Skeletal muscle tissue (tissue), 4 donors: ENCODE data around the gene DYNC2LI1. TPM values are rescaled to one million over a fixed set of nuclear protein-coding genes. Genes with fewer than 3 reads are reported as not detected.

ENCODE experiments used
- H3K27ac ChIP-seq: one replicate; pipeline ENCODE4 v1.7.0; 2013; ENCODE audit warnings: mild to moderate bottlenecking, low read depth, low read length, inconsistent platforms
- H3K27me3 ChIP-seq, 3 donors: one replicate each; pipeline ENCODE4 v1.7.0; 2013; ENCODE audit warnings: low read length in 3 of 3; ENCODE audit not compliant: control insufficient read depth in 3 of 3, insufficient read depth in 3 of 3
- H3K36me3 ChIP-seq, 3 donors: one replicate each; pipeline ENCODE4 v1.7.0; 2013; ENCODE audit warnings: low read length in 3 of 3; ENCODE audit not compliant: control insufficient read depth in 3 of 3, insufficient read depth in 3 of 3
- H3K4me1 ChIP-seq, 3 donors: one replicate each; pipeline ENCODE4 v1.7.0; 2013; ENCODE audit warnings: low read length in 3 of 3, mild to moderate bottlenecking in 3 of 3; ENCODE audit not compliant: control insufficient read depth in 3 of 3, insufficient read depth in 3 of 3
- H3K4me3 ChIP-seq, 3 donors: one replicate each; pipeline ENCODE4 v1.7.0; 2013; ENCODE audit warnings: low read length in 3 of 3
- H3K9ac ChIP-seq, 3 donors: one replicate each; pipeline ENCODE4 v1.7.0; 2013; ENCODE audit warnings: low read length in 3 of 3, mild to moderate bottlenecking in 3 of 3, moderate library complexity in 2 of 3, low read depth in 1 of 3
- H3K9me3 ChIP-seq, 3 donors: one replicate each; pipeline ENCODE4 v1.7.0; 2013; ENCODE audit warnings: low read length in 3 of 3; ENCODE audit not compliant: control insufficient read depth in 3 of 3
- total RNA-seq: library from RNA; depleted of rRNA; stranded (reverse); fragments of >200 nt; gene quantifications from one replicate; pipeline ENCODE4 v1.2.3, GENCODE V29; 2014
- donor health status: Osteomylitis.

The DYNC2LI1 gene
- total RNA-seq, 1 donor from 2014 or later: 26.6 TPM

GRCh38 chr2:43839776-43840564 is 66.1 kb downstream of the DYNC2LI1 start:
- Histone ChIP-seq H3K36me3 (no peaks in the 10 kb centered on the region), H3K9ac (no peak overlapping the region), H3K27me3 (peaks cover 0 to 10% (median 3%) of the 10 kb centered on the region in 3 donors), H3K27ac (no peak overlapping the region), H3K9me3 (no peaks in the 10 kb centered on the region), H3K4me1 (no peaks in the 10 kb centered on the region), H3K4me3 (no peak overlapping the region)

GRCh38 chr2:43840965-43841364 is 67.1 kb downstream of the DYNC2LI1 start:
- no peak overlapping the region for H3K27ac ChIP-seq
- H3K4me1 ChIP-seq: no peaks in the 10 kb centered on the region
- peaks cover 0 to 10% (median 3%) of the 10 kb centered on the region in 3 donors for H3K27me3 ChIP-seq
- no peak overlapping the region for H3K9ac ChIP-seq
- no peaks in the 10 kb centered on the region for H3K36me3 ChIP-seq
- H3K9me3 ChIP-seq: no peaks in the 10 kb centered on the region
- H3K4me3 ChIP-seq: no peak overlapping the region

- Histone ChIP-seq H3K9me3 (no peaks in the 10 kb centered on the region), H3K27me3 (peaks cover 0 to 7% (median 3%) of the 10 kb centered on the region in 3 donors), H3K4me1 (no peaks in the 10 kb centered on the region)
These were observed 68.4 kb downstream of the DYNC2LI1 start for GRCh38 chr2:43841949-43842865.

GRCh38 chr2:43842866-43843226 is 69.0 kb downstream of the DYNC2LI1 start:
- Histone ChIP-seq H3K9ac (no peak overlapping the region), H3K4me1 (no peaks in the 10 kb centered on the region), H3K36me3 (no peaks in the 10 kb centered on the region), H3K4me3 (no peak overlapping the region), H3K9me3 (no peaks in the 10 kb centered on the region), H3K27ac (no peak overlapping the region), H3K27me3 (peaks cover 0 to 7% (median 3%) of the 10 kb centered on the region in 3 donors)

More at GRCh38 chr2:43841949-43842865, 68.4 kb downstream of the DYNC2LI1 start:
- H3K4me3 ChIP-seq: no peak overlapping the region
- no peaks in the 10 kb centered on the region for H3K36me3 ChIP-seq
- no peak overlapping the region for H3K9ac ChIP-seq
- H3K27ac ChIP-seq: no peak overlapping the region

- H3K27ac ChIP-seq: no peak overlapping the region
- H3K27me3 ChIP-seq: peaks cover 0 to 3% (median 0%) of the 10 kb centered on the region in 3 donors
- no peaks in the 10 kb centered on the region for H3K36me3 ChIP-seq
- no peaks in the 10 kb centered on the region for H3K4me1 ChIP-seq
- H3K4me3 ChIP-seq: no peak overlapping the region
- no peak overlapping the region for H3K9ac ChIP-seq
- no peaks in the 10 kb centered on the region for H3K9me3 ChIP-seq
These were observed 71.3 kb downstream of the DYNC2LI1 start for GRCh38 chr2:43845181-43845580.

- Histone ChIP-seq H3K9me3 (no peaks in the 10 kb centered on the region), H3K4me1 (no peaks in the 10 kb centered on the region), H3K4me3 (no peak overlapping the region), H3K36me3 (no peaks in the 10 kb centered on the region), H3K27me3 (peaks cover 0 to 3% (median 0%) of the 10 kb centered on the region in 3 donors), H3K27ac (no peak overlapping the region), H3K9ac (no peak overlapping the region)
These were observed 72.4 kb downstream of the DYNC2LI1 start for GRCh38 chr2:43846140-43846793.

- no peak overlapping the region for H3K27ac ChIP-seq
- H3K9me3 ChIP-seq: no peaks in the 10 kb centered on the region
- no peak overlapping the region for H3K9ac ChIP-seq
- H3K4me3 ChIP-seq: no peak overlapping the region
- no peaks in the 10 kb centered on the region for H3K36me3 ChIP-seq
- peaks cover 0 to 11% (median 8%) of the 10 kb centered on the region in 3 donors for H3K27me3 ChIP-seq
- no peaks in the 10 kb centered on the region for H3K4me1 ChIP-seq
These were observed 74.4 kb downstream of the DYNC2LI1 start for GRCh38 chr2:43848214-43848613.

DNA sequence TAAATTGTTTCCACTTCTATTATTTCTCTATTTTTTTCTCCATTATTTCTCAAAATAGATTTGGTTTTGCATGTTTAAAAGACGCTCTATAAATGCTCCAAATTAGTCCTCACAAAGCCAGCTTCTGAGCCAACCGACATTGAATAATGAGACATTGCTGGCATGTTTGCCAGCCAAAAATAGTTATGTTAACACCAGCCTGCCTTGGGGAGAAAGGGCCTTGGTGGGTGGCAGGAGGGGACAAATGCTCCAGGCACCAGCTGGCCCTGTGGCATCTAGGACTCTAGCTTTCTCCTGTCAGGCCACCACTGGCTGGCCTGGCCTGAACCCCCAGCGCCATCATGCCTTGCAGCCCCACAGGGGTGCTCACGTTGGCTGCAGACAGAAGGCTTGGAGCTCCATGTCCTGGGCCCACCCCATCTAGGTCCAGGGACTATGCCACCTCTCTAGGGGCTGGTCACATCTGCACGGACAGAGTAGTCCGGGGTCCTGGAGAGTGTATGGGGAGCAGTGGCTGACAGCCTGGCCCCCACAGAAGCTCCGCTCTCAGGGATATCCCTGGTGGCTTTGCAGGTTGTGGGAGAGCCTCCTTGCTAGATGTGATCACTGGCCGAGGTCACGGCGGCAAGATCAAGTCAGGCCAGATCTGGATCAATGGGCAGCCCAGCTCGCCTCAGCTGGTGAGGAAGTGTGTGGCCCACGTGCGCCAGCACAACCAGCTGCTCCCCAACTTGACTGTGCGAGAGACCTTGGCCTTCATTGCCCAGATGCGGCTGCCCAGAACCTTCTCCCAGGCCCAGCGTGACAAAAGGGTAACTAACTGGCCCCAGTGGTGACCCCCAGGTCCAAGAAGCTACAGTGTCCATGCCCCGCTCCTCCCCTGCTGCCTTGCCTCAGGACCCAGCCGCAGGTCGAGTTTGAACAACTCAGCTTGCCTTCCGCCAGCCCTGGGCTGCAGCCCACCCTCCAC is 77.5 kb downstream of the DYNC2LI1 start:
- Histone ChIP-seq H3K36me3 (no peaks in the 10 kb centered on the region), H3K9ac (no peak overlapping the region), H3K27me3 (peaks cover 0 to 29% (median 19%) of the 10 kb centered on the region in 3 donors), H3K4me3 (no peak overlapping the region), H3K27ac (no peak overlapping the region), H3K9me3 (no peaks in the 10 kb centered on the region), H3K4me1 (no peaks in the 10 kb centered on the region)

GRCh38 chr2:43852196-43852730 is 78.4 kb downstream of the DYNC2LI1 start:
- peaks cover 0 to 31% (median 19%) of the 10 kb centered on the region in 3 donors for H3K27me3 ChIP-seq
- H3K4me1 ChIP-seq: no peaks in the 10 kb centered on the region
- H3K4me3 ChIP-seq: no peak overlapping the region
- no peak overlapping the region for H3K9ac ChIP-seq
- H3K36me3 ChIP-seq: no peaks in the 10 kb centered on the region
- H3K27ac ChIP-seq: no peak overlapping the region
- H3K9me3 ChIP-seq: no peaks in the 10 kb centered on the region
